Measurements from ENCODE around the gene FOXL3.

DNA sequence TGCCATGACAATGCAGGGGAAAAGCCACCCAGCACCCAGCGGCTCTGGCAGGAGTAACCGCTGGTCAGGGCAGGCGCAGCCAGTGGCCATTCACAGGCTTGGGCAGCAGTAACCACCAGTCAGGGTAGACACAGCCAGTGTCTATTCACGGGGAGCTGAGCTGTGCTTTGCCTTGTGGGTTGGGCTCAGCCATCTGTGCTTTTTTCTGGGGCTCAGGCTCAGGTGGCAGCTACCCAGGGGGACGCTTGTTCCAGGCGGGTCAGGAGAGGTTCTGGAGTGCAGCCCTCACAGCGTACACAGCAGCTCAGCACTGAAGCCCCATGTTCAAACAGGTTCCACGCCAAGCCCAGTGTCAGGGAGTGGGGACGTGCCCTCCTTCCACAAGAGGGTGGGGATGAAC lies 28.5 kb downstream of the FOXL3 start:
- TF ChIP-seq POLR2A (IDR thresholded peaks at IDR 0.05) (no peak), POLR2AphosphoS5 (IDR thresholded peaks at IDR 0.05) (no peak)
- TF ChIP-seq, protein P1, sequence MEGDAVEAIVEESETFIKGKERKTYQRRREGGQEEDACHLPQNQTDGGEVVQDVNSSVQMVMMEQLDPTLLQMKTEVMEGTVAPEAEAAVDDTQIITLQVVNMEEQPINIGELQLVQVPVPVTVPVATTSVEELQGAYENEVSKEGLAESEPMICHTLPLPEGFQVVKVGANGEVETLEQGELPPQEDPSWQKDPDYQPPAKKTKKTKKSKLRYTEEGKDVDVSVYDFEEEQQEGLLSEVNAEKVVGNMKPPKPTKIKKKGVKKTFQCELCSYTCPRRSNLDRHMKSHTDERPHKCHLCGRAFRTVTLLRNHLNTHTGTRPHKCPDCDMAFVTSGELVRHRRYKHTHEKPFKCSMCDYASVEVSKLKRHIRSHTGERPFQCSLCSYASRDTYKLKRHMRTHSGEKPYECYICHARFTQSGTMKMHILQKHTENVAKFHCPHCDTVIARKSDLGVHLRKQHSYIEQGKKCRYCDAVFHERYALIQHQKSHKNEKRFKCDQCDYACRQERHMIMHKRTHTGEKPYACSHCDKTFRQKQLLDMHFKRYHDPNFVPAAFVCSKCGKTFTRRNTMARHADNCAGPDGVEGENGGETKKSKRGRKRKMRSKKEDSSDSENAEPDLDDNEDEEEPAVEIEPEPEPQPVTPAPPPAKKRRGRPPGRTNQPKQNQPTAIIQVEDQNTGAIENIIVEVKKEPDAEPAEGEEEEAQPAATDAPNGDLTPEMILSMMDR (IDR thresholded peaks at IDR 0.05), result no peak
